ENCODE data around the gene EXOSC5.
"Not testable (repeated sequence)": the region's sequence is repeated elsewhere in the genome, so short reads cannot be mapped to it uniquely, and the experiment has no call there.

The EXOSC5 gene

GRCh38 chr19:41408846-41409245 is 11.7 kb upstream of the EXOSC5 start:
- not testable (repeated sequence) for DNase-seq (ENCODE audit: extremely low read depth in 1 of 2, low read depth in 1 of 2)

DNA sequence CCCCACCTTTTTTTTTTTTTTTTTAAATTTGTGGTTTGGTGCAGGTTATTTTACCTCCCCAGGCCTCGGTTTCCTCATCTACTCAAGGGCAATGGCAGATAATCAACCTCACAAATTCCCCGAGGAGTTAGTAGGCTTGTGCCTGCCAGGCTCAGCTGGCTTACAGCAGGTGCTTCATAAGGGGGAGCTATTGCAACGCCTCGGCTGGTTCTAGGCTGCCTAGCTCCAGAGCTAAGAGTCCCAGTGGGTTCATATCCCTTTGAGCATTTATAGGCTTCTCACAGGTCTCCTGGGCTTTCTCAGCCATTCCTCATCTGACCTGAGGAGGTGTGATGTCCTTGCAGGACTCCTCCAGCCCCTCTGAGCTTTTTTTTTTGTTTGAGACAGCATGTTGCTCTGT is 11.1 kb upstream of the EXOSC5 start:
- no peak for DNase-seq (ENCODE audit: extremely low read depth in 1 of 2, low read depth in 1 of 2)

GRCh38 chr19:41407271-41407670 is 10.1 kb upstream of the EXOSC5 start:
- DNase-seq (ENCODE audit: extremely low read depth in 1 of 2, low read depth in 1 of 2), result no peak

DNA sequence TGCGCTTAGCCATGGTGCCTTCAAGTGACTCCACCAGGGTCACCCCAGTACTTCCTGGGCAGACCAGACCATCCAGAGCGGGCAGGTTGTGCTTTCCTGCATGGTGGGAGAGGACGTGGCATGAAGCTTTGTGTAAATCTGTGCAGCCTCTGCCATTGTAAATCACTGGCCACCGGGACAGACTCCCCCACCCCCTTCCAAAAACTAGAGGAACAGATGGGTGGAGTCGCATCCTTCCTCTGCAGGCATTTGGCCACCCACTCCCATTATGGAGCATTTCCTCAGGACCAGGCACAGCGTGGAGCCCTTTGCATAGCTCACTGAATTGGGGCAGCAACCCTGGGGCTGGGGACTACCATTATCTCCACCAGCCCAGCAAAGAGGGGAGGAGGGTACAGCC is 8.6 kb upstream of the EXOSC5 start:
- no peak for DNase-seq (ENCODE audit: extremely low read depth in 1 of 2, low read depth in 1 of 2)

GRCh38 chr19:41403181-41403970 is 6.2 kb upstream of the EXOSC5 start:
- no peak for DNase-seq (ENCODE audit: extremely low read depth in 1 of 2, low read depth in 1 of 2)

DNA sequence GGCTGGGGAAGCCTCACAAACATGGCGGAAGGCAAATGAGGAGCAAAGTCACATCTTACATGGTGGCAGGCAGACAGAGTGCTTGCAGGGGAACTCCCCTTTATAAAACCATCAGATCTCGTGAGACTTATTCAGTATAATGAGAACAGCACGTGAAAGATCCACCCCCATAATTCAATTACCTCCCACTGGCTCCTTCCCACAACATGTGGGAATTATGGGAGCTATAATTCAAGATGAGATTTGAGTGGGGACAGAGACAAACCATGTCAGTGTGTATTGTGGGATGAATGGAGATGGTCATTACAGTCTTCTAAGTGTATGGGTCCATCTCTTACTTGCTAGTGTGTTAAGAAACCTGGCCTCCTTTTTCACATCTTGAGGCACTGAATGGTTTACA is 4.9 kb upstream of the EXOSC5 start:
- DNase-seq (ENCODE audit: extremely low read depth in 1 of 2, low read depth in 1 of 2), result no peak

DNA sequence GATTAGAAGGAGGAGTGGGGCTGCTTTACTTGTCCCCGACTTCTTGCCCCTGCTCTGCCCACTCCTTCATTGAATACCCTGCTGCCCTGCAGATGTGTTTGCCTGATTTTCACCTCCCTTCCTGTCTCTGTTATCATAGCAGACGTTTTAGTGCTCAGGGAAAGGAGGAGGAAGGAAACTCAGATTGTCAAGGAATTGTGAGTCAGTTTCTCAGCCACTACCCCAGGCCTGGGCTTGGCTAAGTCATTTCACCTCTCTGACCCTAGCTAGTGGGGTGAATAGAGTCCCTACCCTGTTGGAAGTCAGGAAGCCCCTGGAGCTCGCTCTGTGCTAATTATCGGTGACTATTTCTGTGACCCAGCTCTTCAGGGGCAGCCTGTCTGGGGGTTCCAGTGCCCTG is 4.3 kb upstream of the EXOSC5 start:
- no peak for DNase-seq (ENCODE audit: extremely low read depth in 1 of 2, low read depth in 1 of 2)

GRCh38 chr19:41399525-41399924 is 2.4 kb upstream of the EXOSC5 start:
- no peak for DNase-seq (ENCODE audit: extremely low read depth in 1 of 2, low read depth in 1 of 2)

GRCh38 chr19:41399091-41399490 is 1.9 kb upstream of the EXOSC5 start:
- no peak for DNase-seq (ENCODE audit: extremely low read depth in 1 of 2, low read depth in 1 of 2)

GRCh38 chr19:41398598-41398997 is 1.4 kb upstream of the EXOSC5 start:
- DNase-seq (ENCODE audit: extremely low read depth in 1 of 2, low read depth in 1 of 2), result no peak

DNA sequence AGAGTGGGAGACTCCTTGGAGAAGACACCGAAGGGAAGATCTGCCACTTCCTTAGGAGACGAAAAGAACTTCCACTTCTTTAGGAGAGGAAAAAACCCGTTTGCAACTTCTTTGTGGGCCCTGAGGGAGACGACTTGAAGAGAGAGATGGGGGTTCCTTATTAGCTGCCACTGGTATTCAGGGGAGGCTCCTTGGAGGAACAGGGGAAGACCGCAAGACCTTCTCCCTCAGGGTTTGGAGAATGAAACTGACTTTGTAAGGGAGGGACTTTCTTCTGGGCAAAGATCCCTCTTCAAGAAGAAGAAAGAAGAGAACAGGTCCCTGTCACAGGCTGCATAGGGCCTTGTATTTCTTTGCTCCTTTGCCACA is 875 bp upstream of the EXOSC5 start:
- DNase-seq (ENCODE audit: extremely low read depth in 1 of 2, low read depth in 1 of 2), result no peak

- no peak for DNase-seq (ENCODE audit: extremely low read depth in 1 of 2, low read depth in 1 of 2)
Measured at GRCh38 chr19:41395355-41395754, 1.8 kb downstream of the EXOSC5 start.

- DNase-seq (ENCODE audit: extremely low read depth in 1 of 2, low read depth in 1 of 2), result no peak
Measured at GRCh38 chr19:41392775-41393174, 4.4 kb downstream of the EXOSC5 start.

- DNase-seq (ENCODE audit: extremely low read depth in 1 of 2, low read depth in 1 of 2), result no peak
Measured at GRCh38 chr19:41391618-41392017, 5.5 kb downstream of the EXOSC5 start.

DNA sequence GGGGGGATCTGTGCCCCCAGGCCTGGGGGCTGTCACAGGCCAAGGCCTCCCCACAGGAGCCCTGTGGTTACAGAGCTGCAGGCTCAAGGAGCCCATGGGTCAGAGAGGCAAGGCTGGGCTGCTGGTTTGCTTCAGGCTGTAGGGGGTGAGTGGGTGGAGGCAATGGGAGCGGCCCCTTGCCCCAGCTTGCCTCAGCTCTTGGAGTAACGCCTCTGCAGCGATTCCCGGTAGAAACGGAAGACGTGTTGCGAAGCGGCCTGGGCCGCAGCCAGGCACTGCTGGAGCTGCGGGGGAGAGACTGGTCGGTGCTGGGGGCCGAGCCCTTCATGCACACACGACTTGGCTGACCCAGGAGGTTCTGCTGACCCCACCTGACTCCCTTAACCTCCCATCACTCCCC is 10.7 kb downstream of the EXOSC5 start:
- DNase-seq (ENCODE audit: extremely low read depth in 1 of 2, low read depth in 1 of 2), result no peak

GRCh38 chr19:41384351-41384750 is 12.8 kb downstream of the EXOSC5 start:
- no peak for DNase-seq (ENCODE audit: extremely low read depth in 1 of 2, low read depth in 1 of 2)

DNA sequence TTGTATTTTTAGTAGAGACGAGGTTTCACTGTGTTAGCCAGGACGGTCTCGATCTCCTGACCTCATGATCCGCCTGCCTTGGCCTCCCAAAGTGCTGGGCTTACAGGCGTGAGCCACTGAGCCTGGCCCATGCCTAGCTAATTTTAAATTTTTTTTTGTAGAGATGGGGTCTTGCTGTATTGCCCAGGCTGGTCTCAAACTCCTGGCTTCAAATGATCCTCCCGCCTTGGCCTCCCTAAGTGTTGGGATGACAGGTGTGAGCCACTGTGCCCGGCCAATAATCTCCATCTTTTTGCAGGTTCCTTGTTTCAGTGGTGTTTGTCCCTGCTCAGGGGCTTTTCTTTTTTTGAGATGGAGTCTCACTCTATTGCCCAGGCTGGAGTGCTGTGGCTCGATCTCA is 15.6 kb downstream of the EXOSC5 start:
- not testable (repeated sequence) for DNase-seq (ENCODE audit: extremely low read depth in 1 of 2, low read depth in 1 of 2)

- DNase-seq (ENCODE audit: extremely low read depth in 1 of 2, low read depth in 1 of 2), result no peak
Measured at GRCh38 chr19:41377977-41378709, 19.0 kb downstream of the EXOSC5 start.

- no peak for DNase-seq (ENCODE audit: extremely low read depth in 1 of 2, low read depth in 1 of 2)
Measured at GRCh38 chr19:41376998-41377365, 20.2 kb downstream of the EXOSC5 start.

DNA sequence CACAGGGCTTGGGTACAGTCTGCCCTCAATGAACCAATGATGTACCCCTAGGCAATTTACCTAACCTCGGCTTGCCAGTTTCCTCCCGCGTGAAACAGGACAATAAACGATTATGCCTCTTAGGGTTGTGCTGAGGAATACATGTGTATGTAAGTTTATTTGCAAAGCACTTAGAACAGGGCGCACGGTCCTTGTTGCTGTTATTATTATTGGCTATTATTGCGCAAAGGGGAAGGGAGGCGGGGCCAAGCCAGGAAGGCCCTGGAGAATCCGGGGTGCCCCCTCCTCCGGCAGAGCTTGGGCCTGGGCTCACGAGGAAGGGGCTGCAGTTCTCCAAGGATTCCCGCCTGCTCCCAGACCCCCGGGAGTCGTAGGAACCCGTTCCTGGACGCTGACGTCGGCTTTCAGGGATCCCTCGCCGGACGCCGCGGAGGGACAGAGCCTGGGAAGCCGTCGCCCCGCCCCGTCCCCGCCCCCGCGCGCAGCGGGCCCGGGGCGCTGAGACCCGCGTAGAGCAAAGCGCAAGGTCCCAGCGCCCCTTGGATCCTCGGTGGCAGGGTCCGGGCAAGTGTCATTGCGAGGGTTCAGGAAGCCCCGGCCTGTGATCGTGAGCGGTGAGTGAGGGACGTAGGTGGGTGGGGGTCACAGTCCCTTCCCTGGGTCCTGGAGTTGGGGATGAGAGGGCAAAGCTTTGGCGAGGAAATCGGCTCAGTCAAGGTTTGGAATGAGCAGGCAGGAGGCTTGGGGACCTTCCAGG is 20.7 kb downstream of the EXOSC5 start, which contains the start of gene TMEM91:
Gene TMEM91, plus strand, starts transcription at position 293 of the 757 bp plus-strand sequence. CDS start 1,777 bp downstream, outside the sequence.
- no peak for DNase-seq (ENCODE audit: extremely low read depth in 1 of 2, low read depth in 1 of 2)

DNA sequence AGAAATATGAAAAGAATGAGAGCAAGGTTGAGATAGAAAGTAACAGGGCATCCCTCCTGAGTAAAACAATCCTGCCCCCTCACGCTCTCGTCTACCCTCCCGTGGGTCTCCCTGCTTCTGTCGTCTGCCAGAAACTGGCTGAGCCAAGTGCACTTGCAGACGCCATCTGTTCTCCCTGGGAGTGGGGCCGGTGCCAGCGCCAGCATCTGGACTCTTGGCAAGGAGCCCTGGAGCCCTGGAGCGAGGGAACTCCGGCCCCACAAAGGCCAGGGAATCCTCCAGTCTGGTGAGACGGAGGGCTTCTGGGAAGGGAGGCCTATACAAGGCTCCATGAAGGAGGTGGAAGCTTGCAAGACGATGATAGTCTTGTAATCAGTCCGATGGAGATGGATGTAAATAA is 23.2 kb downstream of the EXOSC5 start:
- no peak for DNase-seq (ENCODE audit: extremely low read depth in 1 of 2, low read depth in 1 of 2)

DNA sequence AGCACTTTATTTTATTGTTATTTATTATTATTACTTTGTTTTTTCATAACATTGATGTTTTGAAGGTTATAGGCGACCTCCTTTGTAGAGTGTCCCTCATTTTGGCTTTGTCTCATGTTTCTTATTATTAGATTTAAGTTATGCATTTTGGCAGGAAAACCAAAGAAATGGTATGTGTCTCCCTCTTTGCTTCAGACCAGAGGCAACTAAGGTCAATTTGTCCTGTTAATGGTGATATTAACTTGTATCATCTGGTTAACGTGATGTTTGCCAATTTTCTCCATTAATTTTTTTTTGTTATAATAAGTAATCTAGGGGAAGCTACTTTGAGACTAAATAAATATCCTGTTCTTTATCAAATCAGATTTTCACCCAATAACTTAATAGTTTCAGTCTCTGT is 24.7 kb downstream of the EXOSC5 start:
- no peak for DNase-seq (ENCODE audit: extremely low read depth in 1 of 2, low read depth in 1 of 2)

All from stimulated activated CD8-positive, alpha-beta memory T cell treated with anti-CD3 and anti-CD28 coated beads, Interleukin-7, amount 100 ng/mL, for 48 hours (primary cell).